ENCODE data around the gene DKK2. TPM values are rescaled to one million over a fixed set of nuclear protein-coding genes. Genes with fewer than 3 reads are reported as not detected.

Gene DKK2
- polyA plus RNA-seq, 4 donors, result 1.5 to 135 (median 12.0) TPM

- DNase-seq (ENCODE audit: low read depth in 4 of 4, low spot score in 3 of 4), result no peak
Observed at GRCh38 chr4:107018344-107018735, 17.8 kb downstream of the DKK2 start.

GRCh38 chr4:107017443-107018343 is 18.4 kb downstream of the DKK2 start:
- no peak for DNase-seq (ENCODE audit: low read depth in 4 of 4, low spot score in 3 of 4)

- no peak for DNase-seq (ENCODE audit: low read depth in 4 of 4, low spot score in 3 of 4)
Observed at GRCh38 chr4:107011312-107011711, 24.8 kb downstream of the DKK2 start.

DNA sequence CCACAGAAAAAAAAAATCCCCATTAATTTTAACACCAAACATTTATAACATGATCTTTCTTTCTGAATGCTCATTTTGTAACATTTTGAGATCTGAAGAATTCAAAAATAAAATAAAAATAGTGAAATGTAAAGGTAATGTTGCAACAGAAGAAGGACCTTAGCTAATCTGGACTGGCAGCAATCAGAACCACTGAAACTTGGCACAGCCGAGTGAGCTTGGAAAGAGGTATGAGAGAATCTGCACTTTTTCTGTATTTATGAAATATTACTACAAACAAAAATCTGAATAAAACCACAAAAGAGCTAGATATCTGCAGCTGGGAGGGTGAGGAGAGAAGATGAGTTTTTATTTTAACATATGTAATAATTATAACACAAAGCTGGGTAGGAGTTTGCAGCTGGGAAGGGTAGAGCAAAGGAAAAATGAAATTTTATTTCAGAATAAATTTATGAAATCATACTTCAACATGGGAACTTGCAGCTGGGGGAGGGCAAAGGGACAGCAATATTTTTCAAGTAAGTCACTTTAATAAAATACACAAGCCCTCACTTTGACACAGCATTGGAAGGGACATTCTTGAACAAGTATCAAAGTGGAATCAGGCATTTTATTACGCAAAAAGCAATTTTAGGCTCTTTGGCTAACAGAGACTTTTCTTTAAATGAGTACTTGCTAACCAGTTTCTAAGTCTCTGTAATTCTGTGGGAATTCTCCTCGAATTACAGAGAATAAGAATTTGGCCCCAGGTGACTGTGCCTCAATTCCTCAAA is 26.7 kb downstream of the DKK2 start:
- no peak for DNase-seq (ENCODE audit: low read depth in 4 of 4, low spot score in 3 of 4)

- no peak for DNase-seq (ENCODE audit: low read depth in 4 of 4, low spot score in 3 of 4)
Observed at GRCh38 chr4:107008115-107008514, 28.0 kb downstream of the DKK2 start.

GRCh38 chr4:107006218-107006617 is 29.9 kb downstream of the DKK2 start:
- no peak for DNase-seq (ENCODE audit: low read depth in 4 of 4, low spot score in 3 of 4)

- peak; percentile 31 to 48 (median 42) for DNase-seq (ENCODE audit: low read depth in 4 of 4, low spot score in 3 of 4)
Observed at GRCh38 chr4:106996490-106996889, 39.6 kb downstream of the DKK2 start.

- DNase-seq (ENCODE audit: low read depth in 4 of 4, low spot score in 3 of 4), result no peak
Observed at GRCh38 chr4:106993827-106994226, 42.3 kb downstream of the DKK2 start.

- no peak for DNase-seq (ENCODE audit: low read depth in 4 of 4, low spot score in 3 of 4)
Observed at GRCh38 chr4:106987311-106987710, 48.8 kb downstream of the DKK2 start.

GRCh38 chr4:106986486-106986885 is 49.6 kb downstream of the DKK2 start:
- DNase-seq (ENCODE audit: low read depth in 4 of 4, low spot score in 3 of 4), result no peak

- no peak for DNase-seq (ENCODE audit: low read depth in 4 of 4, low spot score in 3 of 4)
Observed at GRCh38 chr4:106985830-106986229, 50.3 kb downstream of the DKK2 start.

DNA sequence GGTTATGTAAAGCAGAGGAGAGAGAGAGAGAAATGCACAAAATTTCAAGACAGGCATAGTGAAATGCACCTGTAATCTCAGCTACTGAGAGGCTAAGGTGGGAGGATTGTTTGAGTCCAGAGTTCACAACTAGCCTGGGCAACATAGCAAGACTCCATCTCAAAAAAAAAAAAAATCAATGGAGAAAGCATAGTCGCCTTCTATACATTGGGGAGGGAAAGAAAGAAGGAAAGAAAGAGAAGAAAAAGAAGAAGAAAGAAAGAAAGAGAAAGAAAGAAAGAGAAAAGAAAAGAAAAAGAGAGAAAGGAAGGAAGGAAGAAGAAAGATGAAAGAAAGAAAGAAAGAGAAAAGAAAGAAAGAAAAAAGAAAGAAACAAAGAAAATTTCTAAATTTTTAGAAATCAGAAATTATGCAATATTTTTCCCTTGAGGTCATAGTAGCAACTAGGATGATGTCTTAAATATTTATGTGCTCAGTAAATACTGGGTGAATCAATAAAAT is 53.4 kb downstream of the DKK2 start:
- DNase-seq (ENCODE audit: low read depth in 4 of 4, low spot score in 3 of 4), result no peak

- DNase-seq (ENCODE audit: low read depth in 4 of 4, low spot score in 3 of 4), result no peak
Observed at GRCh38 chr4:106981431-106981830, 54.7 kb downstream of the DKK2 start.

DNA sequence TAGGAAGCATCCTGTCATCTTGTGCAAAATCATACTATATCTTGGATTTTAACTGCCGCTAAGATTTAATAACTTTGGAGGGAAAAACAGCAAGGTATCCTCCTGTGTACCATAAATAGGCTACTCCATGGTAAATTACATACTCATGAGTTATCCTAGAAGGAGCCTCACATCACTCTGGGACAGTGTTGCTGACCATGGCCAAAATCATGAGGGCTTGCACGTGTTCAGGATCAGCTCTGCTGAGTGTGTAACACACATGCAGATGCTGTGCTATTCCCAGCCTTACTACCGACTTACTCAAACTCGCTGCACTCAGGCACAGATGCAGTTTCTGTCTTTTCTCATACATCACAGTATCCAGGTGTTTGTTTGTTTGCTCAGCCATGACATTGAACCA is 56.6 kb downstream of the DKK2 start:
- DNase-seq (ENCODE audit: low read depth in 4 of 4, low spot score in 3 of 4), result no peak

DNA sequence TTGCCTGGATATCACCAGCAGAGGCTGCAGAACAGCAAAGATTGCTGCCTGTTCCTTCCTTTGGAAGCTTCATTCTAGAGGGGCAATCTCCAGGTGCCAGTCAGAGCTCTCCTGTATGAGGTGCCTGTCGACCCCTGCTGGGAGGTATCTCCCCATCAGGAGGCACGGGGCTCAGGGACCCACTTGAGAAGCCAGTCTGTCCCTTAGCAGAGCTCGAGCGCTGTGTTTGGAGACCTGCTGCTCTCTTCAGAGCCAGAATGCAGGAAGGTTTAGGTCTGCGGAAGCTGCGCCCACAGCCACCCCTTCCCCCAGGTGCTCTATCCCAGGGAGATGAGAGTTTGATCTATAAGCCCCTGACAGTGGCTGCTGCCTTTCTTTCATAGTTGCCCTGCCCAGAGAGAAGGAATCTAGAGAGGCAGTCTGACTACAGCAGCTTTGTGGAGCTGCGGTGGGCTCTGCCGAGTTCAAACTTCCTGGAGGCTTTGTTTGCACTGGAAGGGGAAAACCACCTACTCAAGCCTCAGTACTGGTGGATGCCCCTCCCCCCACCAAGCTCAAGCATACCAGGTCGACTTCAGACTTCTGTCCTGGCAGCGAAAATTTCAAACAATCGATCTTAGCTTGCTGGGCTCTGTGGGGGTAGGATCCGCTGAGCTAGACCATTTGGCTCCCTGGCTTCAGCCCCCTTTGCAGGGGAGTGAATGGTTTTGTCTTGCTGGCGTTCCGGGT is 57.9 kb downstream of the DKK2 start:
- no peak for DNase-seq (ENCODE audit: low read depth in 4 of 4, low spot score in 3 of 4)

- DNase-seq (ENCODE audit: low read depth in 4 of 4, low spot score in 3 of 4), result no peak
Observed at GRCh38 chr4:106971636-106972035, 64.5 kb downstream of the DKK2 start.

- DNase-seq (ENCODE audit: low read depth in 4 of 4, low spot score in 3 of 4), result no peak
Observed at GRCh38 chr4:106967892-106968291, 68.2 kb downstream of the DKK2 start.

- no peak for DNase-seq (ENCODE audit: low read depth in 4 of 4, low spot score in 3 of 4)
Observed at GRCh38 chr4:106953036-106953705, 82.9 kb downstream of the DKK2 start.

DNA sequence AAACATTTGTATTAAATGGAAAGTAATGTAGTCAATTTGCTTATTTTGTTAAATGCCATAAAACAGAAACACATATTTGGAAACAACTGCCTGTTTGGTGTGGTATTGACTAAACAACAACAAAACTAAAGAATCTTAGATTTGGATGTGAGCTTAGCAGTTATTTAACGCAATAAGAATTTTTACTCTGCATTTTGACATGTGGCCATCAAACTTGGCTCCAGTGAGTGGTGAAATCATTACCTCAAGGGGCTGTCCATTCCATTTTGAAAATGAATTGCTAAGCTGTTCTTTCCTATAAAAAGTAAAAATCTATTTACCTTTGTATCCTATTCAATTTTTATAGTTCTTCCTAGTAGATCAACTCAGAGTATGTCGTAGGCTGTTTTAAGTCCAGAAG is 84.2 kb downstream of the DKK2 start:
- no peak for DNase-seq (ENCODE audit: low read depth in 4 of 4, low spot score in 3 of 4)

GRCh38 chr4:106941841-106942240 is 94.3 kb downstream of the DKK2 start:
- DNase-seq (ENCODE audit: low read depth in 4 of 4, low spot score in 3 of 4), result no peak
